Retina (tissue), 1 donor: ENCODE measurements around the gene TGFBR3.
"Not testable (repeated sequence)": the region's sequence is repeated elsewhere in the genome, so short reads cannot be mapped to it uniquely, and the experiment has no call there.

Experiments
- DNase-seq: peaks from one replicate; pipeline ENCODE4 v3.0.0-alpha.2; 2016

The TGFBR3 gene

DNA sequence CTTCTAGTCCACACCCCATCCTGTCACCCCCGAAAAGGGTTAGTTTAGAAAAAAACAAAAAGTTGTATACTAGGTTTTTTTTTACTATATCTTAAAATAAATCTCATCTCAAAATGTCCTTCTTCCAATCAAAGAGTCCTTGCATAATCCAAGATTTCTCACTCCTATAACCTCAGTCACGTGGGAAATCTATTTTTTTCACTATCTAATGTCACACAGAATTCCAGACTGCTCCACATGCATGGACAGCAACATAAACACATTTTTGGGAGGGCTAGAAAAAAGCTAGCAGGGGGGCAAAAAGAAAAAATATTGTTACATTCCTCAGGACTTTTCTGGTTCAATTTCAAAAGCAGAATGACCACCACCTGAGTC is 39.3 kb downstream of the TGFBR3 start:
- no peak for DNase-seq

GRCh38 chr1:91846007-91846638 is 39.8 kb downstream of the TGFBR3 start:
- peak; percentile 43 for DNase-seq

DNA sequence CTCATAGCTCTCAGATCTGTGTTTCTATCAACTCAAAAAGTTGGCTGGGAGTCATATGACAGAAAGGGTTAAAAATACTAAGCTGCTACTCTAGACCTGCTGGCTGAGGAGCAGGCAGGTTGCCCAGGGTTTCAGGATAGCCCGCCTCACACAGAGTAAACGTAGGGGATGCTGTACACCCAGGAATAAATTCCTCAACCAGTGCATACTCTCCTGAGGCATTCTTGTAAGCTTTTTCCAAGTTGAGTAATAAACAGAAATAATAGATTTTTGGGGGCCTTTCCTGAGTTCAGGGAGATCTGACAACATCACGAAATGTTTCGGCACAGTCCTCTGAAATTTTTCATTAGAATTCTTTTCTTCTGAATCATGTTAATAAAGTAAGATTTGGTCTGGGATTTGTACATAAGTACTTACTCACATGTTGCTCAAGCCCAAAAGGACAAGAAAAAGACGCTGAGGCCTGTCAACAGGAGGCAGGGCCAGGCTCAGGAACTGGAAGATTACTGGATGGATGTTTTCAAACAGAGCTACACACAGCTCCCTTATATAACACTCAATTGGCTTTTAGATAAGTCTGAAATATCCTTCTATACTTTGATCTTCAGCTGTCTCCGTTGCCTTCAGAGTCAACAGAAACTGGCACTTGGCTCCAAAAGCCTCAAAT is 41.0 kb downstream of the TGFBR3 start:
- DNase-seq = no peak

GRCh38 chr1:91843843-91844242 is 42.1 kb downstream of the TGFBR3 start:
- DNase-seq = no peak

DNA sequence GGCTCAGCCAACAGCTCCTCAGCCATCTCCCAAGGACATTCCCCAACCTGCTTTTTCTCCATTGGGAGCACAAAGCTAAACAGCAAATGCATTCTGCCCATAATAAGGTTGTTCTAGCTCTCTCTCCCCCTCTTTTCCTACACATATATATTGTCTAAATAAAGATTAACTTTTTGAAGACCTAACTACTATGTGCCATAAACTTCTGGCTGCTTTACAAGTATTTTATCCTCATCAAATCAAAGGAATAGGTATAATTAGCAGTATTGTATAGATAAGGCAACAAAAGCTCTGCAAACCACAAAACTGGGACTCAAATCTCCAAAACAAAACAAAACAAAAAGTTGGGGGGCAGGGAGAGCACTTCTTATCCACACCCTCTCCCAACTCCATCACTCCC is 43.4 kb downstream of the TGFBR3 start:
- DNase-seq = no peak

GRCh38 chr1:91842056-91842455 is 43.9 kb downstream of the TGFBR3 start:
- DNase-seq = no peak

DNA sequence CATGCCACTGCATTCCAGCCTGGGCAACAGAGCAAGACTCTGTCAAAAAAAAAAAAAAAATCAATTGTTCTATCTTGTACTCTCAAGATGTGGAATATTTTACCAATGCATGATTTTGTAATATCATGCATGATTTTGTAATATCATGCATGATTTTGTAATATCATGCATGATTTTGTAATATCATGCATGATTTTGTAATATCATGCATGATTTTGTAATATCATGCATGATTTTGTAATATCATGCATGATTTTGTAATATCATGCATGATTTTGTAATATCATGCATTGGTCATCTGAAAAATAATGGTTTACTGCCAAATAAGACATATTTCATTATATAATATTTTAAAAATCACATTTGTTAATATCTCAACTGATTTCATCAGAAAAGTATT is 45.7 kb downstream of the TGFBR3 start:
- not testable (repeated sequence) for DNase-seq

GRCh38 chr1:91836331-91837040 is 49.5 kb downstream of the TGFBR3 start:
- DNase-seq = no peak

DNA sequence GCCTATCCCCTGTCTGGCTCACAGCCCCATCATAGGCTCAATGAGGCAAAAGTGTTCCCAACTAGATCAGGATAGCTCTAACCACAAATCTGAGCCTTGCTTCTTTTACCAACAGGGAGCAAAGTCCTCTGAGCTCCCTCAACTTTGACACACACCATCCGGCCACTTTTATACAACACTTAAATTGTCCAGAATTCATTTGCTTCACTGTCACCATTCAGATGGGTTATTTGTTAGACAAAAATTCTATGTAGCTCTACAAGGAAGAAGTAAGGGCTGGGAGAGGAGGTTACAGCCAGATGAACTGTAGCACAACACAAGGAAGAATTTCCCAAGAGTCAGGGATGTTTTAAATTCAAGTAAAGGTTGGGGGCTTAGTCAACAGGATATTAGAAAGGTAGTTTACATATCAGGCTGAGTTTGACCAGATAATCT is 50.8 kb downstream of the TGFBR3 start:
- no peak for DNase-seq

- DNase-seq = not testable (repeated sequence)
Measured at GRCh38 chr1:91834549-91834948, 51.4 kb downstream of the TGFBR3 start.

- DNase-seq = no peak
Measured at GRCh38 chr1:91833946-91834345, 52.0 kb downstream of the TGFBR3 start.

DNA sequence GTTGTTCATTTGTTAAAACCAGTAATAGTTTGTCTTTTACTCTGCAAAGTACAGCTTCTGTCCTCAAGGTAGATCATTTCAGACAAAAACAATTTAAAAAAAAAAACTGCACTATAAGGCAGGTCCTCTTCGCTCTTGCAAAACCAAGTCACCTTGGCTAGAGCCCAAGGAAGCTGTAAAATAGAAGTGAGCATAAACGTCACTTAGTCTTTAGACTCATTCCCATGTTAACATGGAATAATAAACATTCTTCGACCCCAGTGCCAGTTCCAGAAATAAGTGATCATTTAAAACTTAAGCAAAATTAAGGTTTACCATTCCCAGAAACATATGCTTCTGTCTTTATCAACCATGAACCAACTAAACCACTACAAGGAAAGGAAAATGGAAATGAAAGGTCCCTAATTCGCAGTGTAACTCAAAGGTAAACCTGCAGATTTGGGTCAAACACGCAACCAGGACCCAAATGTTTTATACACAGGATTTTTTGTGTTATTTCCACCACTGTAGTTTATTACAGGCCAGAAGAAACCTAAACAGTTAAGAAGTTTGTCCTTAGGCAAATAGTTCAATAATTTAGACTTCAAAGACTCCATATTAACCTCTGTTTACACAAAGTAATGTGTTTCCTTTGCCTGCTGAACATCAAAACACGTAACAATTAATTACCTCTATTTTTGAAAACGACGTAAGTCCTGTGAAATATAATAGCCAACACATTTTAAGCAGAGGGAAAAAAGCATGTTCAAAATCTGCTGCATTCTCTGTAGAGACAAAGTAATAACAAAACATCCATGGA is 54.6 kb downstream of the TGFBR3 start:
- no peak for DNase-seq

- peak; percentile 18 for DNase-seq
Measured at GRCh38 chr1:91830242-91831131, 55.5 kb downstream of the TGFBR3 start.

GRCh38 chr1:91829293-91830153 is 56.4 kb downstream of the TGFBR3 start:
- DNase-seq = no peak

- no peak for DNase-seq
Measured at GRCh38 chr1:91828583-91829281, 57.2 kb downstream of the TGFBR3 start.

DNA sequence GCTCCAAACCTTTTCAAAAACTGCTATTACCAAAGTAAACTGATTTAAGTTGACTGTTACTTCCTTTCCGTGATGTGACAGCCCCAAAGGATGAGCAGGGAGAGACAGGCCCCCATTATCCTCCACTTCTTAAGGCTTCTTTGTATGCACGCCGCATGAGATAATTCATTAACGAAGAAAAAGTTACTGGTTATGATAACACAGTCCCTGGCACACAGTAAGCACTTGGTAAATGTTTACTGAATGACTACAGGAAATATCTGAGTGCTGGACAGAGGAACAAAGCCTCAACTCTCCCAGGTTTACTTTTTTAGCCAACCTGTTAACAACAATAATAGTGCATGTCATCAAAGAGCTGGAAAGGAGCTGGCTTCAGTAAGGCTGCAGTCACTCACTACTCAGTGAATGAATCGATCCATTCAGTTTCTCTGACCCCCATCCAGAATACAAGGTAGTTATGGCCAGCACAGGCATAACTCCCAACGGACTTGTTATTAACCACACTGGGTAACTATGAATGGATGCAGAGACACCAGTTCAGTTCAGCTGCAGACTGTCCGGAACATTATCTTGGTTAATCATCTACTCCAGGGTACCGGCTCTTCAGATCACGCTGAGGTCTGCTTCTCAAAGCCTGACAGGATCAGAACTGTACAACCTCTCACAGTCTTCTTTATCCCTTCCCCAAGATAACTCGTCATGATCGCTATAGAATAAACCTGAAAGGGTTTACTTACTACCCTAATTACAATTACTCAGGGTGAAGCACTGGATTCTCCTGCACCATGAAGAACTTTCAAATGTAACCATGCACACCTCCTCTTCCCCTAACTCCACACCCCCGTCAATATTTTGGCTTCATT is 58.3 kb downstream of the TGFBR3 start:
- no peak for DNase-seq

DNA sequence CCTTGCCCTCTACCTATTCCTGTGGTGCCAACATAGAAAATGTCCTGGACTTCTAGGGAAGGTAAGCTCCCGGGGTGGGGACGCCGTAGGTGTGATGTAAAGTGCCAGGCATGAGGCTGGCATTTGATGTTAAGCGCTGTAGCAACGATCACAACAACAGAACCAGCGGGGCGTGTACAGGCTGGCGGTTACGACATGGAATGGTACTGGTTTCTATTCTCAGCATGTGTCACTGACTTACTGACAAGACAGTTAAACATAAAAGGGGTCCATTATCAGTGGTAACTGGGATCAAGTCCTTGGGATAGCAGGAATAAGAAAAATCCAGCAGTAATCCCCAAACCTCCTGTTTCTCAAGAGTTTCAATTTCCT is 58.9 kb downstream of the TGFBR3 start:
- DNase-seq = no peak

DNA sequence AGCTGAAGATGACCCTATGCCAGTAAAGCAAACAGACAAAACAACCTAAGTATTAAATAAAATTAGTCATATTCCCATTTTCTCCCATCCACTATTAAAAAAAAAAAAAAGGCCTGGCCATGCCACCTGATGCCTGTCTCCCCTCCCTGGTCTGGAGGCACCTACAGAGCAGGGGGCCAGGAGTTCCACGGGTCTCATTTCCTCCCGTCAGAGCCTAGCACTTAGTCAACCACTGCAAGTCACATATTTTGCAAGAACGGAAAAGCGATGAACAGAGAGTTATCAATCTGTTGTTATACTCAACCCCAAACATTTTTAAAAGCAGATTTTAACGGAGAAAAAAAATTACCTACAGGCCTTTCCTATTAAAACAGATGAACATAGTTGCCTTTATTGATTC is 59.3 kb downstream of the TGFBR3 start:
- no peak for DNase-seq

- DNase-seq = no peak
Measured at GRCh38 chr1:91826248-91826647, 59.7 kb downstream of the TGFBR3 start.
